ENCODE measurements around the gene CLCA4.
"Not testable (repeated sequence)": the region's sequence is repeated elsewhere in the genome, so short reads cannot be mapped to it uniquely, and the experiment has no call there.

Gene CLCA4

DNA sequence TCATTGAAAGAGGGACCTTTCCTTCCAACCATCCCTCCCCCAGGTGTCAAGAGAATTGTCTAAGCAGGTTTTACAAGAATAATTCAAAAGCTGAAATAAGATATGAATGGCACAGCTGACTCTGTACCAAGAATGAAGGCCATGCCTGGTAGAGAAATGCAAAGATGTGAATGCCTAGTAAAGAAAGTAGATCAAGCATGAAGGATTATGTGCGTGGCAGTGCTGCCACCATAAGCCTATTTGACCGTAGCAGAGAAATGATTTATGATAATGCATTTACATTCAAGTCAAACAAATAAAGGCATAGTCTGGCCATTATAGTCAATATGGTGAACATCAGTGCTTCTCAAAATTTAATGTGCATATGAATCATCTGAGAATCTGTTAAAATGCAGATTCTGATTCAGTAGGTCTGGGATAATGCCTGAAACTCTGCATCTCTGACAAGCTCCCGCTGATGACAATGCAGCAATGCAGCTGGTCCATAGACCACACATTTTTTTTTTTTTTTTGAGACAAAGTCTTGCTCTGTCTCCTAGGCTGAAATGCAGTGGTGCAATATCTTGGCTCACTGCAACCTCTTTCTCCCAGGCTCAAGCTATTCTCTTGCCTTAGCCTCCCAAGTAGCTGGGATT is 16.6 kb upstream of the CLCA4 start:
- DNase-seq = no peak

DNA sequence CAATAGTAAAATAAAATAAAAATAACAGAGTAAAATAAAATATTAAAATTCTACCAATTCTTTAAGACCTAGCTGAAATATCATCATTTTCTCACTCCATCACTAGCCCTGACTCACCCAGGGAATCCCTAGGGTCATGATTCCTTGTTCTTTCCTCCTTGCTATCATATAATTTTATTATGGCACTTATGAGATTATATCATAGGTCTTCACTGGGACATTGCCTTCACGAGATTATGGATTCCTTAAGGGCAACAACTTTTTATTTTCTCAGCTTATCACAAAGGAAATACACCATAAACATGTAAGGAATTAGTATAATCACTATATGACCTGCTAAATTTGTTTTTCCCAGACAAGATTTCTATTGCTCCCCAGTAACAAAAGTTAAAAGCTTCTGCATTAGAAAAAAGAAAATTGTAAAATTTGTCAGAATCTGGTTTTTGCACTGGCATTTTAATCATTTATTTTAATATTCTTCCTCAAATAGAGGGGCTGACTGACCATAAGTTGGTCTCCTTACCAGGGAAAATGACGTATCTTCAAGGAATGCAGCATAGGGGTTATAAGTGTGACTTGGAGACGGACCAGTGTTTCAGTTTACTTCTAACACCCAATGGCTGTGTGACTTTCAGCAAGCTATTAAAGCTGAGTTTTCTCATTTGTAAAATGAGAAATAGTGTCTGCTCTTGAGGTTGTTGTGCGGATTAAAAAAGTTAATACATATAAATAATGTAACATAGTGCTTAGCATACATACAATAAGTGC is 8.8 kb upstream of the CLCA4 start:
- DNase-seq = no peak

DNA sequence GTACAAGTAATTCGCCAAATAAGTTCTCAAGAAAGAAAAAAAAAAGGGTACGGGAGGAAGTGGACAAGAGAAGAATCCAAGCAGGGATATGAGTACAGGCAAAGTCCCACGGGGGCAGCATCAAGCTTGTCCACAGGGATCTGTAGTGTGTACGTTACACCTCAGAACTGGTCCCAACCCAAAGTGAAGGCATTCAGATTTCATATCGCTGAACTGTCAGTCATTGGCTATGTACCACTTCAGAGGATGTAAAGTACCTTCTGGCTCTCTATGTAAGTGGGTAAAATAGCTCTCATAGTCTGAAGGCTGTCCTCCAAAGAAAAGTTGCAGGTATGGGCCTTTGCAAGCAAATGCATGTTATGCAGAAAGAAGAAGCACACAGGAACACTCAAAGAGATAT is 8.1 kb upstream of the CLCA4 start:
- no peak for DNase-seq

DNA sequence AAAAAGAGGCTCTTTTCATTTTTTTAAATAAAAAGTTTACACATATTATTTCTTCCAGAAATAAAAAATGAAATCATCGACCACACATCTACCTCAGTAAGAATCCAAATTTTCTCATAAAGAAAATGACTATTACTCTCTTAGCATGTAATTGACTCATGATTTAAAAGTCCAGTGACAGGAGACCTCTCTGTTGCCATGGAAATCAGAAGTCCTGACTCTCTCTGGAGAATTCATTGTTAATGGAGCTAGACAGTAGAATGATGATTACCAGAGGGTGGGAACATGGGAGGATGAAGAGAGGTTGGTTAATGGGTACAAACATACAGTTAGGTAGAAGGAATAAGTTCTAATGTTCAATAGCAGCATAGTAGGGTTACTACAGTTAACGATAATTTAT is 5.0 kb upstream of the CLCA4 start:
- DNase-seq = no peak

DNA sequence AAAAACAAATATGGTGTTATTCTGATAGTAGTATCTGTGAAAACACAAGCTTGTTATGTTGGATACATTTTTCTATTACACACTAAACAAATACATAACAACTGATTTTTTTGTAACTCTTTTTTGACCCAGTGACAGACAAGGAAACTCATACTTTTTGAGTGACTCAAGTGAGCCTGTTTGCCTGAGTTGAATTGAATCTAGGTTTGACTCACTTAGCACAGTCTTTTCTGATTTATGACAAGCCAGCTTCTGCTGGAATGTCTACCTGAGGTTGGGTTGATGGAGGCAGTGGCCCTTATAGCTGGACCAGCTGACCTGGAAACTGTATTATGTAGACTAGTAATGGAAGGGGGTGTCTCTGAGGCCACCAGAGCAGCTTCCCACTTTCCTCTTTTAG is 4.2 kb upstream of the CLCA4 start:
- DNase-seq = no peak

GRCh38 chr1:86548839-86549238 is 2.0 kb downstream of the CLCA4 start:
- DNase-seq = no peak

- no peak for DNase-seq
Measured at GRCh38 chr1:86551305-86551704, 4.4 kb downstream of the CLCA4 start.

DNA sequence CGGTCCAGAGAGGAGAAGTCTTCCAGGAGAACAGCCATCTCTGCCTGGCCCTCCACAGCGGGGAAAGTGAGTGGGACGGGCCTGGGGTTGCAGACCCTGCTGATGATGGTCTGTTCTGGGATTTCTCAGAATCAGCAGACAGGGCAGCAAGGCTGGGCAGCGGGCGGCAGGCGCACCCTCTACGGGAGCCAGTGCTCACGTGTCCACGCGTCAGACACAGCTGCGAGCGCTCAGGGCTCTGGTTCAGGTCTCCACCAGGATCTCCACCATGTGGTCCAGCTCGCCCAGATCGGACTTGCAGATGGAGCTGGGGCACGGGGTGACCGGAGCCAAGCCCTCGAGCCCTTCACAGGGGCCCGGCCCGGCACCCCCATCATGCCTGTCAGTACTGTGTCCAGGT is 5.5 kb downstream of the CLCA4 start:
- no peak for DNase-seq

GRCh38 chr1:86557739-86558138 is 10.9 kb downstream of the CLCA4 start:
- DNase-seq = no peak

DNA sequence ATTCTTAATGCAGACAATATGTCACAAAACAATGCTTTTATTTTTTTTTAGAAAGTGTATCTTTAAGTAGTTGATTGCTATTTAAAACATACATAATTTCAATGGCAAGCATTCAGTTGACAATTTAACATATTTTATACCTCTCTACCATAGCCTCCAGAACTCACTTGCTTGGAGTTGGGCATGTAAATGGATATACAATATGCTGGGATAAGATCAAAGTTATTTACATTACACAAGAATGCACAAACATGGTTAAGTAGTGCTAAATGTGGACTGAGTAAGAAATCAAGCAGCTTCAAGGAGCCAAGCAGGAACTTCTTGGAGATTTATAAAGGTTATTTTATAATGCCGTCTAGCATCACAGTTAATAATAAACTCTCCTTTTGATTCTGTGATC is 17.0 kb downstream of the CLCA4 start:
- DNase-seq = no peak

GRCh38 chr1:86567341-86567740 is 20.5 kb downstream of the CLCA4 start:
- no peak for DNase-seq

DNA sequence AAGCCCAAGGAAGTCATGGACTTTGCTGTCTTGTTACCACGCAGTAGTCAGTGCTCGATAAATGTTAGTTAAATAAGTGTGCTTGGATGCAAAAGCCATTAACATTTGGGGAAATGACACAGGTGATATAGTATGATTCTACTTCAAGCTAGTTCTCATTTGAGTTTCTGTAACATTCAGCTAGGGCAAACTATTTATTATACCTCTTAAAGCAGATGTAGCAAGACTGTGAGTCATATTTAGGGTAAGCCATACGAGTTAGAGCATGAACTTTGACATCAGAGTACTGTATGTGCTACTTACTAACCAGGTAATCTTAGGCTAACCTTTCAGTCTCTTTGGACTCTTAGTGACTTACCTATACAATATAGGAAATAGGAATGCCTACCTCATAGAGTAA is 21.0 kb downstream of the CLCA4 start:
- DNase-seq = no peak

GRCh38 chr1:86573763-86574484 is 27.0 kb downstream of the CLCA4 start:
- DNase-seq = no peak

- DNase-seq = no peak
Measured at GRCh38 chr1:86581231-86581630, 34.4 kb downstream of the CLCA4 start.

DNA sequence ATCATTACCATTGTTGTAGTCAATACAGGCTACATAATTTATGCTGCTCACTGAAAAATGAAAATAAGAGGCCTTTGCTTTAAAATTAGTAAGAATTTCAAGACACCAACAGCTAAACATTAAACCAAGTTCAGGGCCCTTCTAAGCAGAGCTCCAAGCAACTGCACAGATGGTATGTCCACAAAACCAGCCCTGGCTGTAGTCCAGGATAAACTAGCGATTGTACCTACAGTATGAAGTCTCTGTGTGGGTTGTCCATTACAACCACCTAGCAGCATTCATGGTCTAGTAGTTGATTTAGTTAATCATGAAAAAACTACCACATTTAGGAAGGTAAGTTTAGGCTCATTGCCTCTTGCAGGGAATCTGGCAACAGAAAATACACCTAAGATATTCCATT is 35.3 kb downstream of the CLCA4 start:
- DNase-seq = no peak

DNA sequence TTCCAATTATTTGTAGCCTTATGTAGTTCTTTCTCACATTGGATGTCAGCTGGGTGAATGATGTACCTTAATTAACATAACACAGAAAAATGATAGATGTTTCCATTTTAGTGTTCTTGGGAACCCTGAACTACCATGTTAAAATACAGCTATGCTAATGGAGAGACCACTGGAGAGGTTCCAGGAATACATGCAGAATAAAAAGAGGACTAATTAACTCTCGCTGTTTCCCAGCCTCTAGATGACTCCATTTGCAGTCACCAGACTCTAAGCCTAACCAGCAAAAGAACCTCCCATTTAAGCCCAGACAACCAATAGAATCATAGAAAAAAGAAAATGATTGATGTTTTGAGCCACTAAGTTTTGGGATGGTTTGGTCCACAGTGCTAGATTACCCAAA is 36.2 kb downstream of the CLCA4 start:
- no peak for DNase-seq

DNA sequence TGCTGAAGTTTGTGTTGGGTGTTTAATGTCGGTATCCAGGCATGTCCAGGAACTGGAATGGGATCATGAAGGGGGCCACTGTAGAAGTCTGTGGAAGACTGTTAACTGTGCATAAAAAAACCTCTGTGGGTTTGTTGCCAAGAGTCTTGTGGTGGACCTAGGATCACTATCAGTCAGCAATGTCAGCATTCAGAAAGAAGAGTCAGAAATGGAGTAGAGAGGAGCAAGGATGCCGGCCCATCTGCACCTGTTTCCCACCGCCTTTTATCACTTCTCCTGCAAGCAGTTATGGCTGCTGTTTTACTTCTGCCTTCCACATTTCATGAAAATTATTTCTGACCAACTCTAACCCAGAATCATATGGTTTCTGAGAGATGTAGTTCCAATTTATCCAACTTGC is 36.7 kb downstream of the CLCA4 start:
- no peak for DNase-seq

DNA sequence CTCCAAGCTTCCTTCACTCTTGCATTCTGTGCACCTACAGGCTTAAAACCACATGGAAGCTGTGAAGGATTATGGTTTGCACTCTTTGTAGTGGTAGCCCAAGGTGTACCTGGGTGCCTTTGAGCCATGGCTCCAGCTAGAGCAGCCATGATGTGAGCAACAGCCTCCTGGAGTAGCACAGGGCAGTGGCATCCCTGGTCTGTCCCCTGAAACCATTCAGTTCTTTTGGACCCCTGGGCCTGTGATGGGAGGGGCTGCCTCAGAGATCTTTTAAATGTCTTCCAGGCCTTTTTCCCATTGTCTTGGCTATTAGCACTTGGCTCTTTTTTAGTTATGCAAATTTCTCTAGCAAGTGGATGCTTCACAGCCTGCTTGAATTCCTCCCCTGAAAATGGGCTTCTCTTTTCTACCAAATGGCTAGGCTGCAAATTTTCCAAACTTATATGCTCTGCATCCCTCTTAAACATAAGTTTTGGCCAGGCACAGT is 47.4 kb downstream of the CLCA4 start:
- DNase-seq = no peak

DNA sequence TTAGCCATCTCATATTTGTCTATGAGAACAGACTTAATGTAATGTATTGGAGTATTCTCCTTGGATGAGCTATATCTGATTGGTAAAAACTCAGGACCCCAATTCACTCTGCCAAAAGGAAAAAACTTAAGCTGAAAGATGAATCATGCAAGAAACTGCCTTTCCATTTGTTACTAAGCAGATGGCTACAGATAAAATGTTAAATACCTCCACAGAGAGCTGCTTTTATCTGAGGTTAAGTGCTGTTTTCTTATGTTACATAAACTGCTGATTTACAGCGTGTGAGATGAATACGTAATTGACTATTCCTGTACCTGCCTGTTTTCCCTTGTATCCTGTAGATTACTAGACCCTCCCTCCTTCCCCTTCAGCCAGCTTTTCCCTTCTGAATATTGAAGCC is 49.3 kb downstream of the CLCA4 start:
- DNase-seq = no peak

- no peak for DNase-seq
Measured at GRCh38 chr1:86596741-86597290, 49.9 kb downstream of the CLCA4 start.

GRCh38 chr1:86606080-86606479 is 59.2 kb downstream of the CLCA4 start:
- not testable (repeated sequence) for DNase-seq

DNA sequence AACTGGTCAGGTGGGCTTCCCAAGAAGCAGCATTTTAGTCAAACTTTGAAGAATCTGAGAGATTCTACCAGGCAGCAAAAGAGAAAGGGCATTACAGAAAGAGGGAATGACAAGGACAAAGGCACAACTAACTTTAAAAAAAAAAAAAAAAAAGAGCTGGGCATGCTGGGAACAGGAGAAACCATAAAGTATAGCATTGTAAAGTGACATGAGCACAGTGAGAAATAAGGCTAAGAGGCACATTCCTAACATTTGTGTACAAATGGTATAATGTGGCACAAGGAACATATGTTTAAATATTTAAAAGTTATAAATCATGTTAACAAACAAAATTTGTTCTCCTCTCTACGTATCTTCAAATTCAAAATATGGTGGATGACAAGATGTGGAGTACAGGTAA is 69.6 kb downstream of the CLCA4 start:
- DNase-seq = no peak

DNA sequence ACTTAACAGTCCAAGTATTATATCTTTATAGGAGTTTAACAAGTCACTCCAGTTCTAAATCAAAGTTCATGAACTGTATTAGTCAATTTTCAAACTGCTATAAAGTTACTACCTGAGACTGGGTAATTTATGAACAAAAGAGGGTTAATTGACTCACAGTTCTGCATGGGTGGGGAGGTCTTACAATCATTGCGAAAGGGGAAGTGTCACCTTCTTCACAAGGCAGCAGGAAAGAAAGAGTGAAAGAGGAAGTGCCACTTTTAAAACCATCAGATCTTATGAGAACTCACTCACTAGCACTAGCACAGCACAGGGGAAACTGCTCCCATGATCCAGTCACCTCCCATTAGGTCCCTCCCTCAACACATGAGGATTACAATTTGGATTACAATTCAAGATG is 70.0 kb downstream of the CLCA4 start:
- DNase-seq = no peak

GRCh38 chr1:86618358-86618757 is 71.5 kb downstream of the CLCA4 start:
- DNase-seq = no peak
